GM23338 (cell line): ENCODE measurements around the gene INPP5D.

ENCODE experiments used
- CREB1 ChIP-seq: fragments of 250-450 bp; sonication (Bioruptor Pico); IDR thresholded peaks from 2 replicates; pipeline ENCODE4 v1.5.0; 2020; ENCODE audit warnings: low read depth, mild to moderate bottlenecking, moderate library complexity
- CTCF ChIP-seq, 2 experiments: fragments of 200-600 bp in 1 of 2; sonication (generic) in 1 of 2; conservative IDR thresholded peaks; 2 replicates each; pipeline versions ENCODE4 v1.5.1 to v1.6.1; 2016 to 2017; ENCODE audit warnings: antibody characterized with exemption in 2 of 2, low read depth in 2 of 2, mild to moderate bottlenecking in 2 of 2, moderate library complexity in 1 of 2
- ETS1 ChIP-seq: IDR thresholded peaks from 2 replicates; pipeline ENCODE4 v1.6.1; 2016; ENCODE audit warnings: antibody characterized with exemption
- EZH2 ChIP-seq: fragments of 200-600 bp; sonication (generic); IDR thresholded peaks from one replicate; pipeline ENCODE4 v1.8.0; 2017; ENCODE audit warnings: antibody characterized with exemption, mild to moderate bottlenecking, low read depth; ENCODE audit not compliant: unreplicated experiment
- EZH2phosphoT487 ChIP-seq: fragments of 200-600 bp; sonication (generic); IDR thresholded peaks from one replicate; pipeline ENCODE4 v1.8.1; 2018; ENCODE audit warnings: antibody characterized with exemption; ENCODE audit not compliant: unreplicated experiment
- JUNB ChIP-seq: IDR thresholded peaks from one replicate; pipeline ENCODE4 v1.6.1; 2016; ENCODE audit warnings: antibody characterized with exemption; ENCODE audit not compliant: unreplicated experiment
- NANOG ChIP-seq: IDR thresholded peaks from 2 replicates; pipeline ENCODE4 v1.6.1; 2016; ENCODE audit warnings: antibody characterized with exemption, borderline replicate concordance
- POLR2AphosphoS5 ChIP-seq: IDR thresholded peaks from 2 replicates; pipeline ENCODE4 v1.6.1; 2016; ENCODE audit warnings: antibody characterized with exemption, low read depth
- STAT1 ChIP-seq: IDR thresholded peaks from one replicate; pipeline ENCODE4 v1.6.1; 2016; ENCODE audit warnings: antibody characterized with exemption; ENCODE audit not compliant: unreplicated experiment
- ZNF331 ChIP-seq: fragments of 250-450 bp; sonication (Bioruptor Pico); IDR thresholded peaks from 2 replicates; pipeline ENCODE4 v1.5.0; 2020; ENCODE audit warnings: low read depth, mild to moderate bottlenecking, moderate library complexity
- TF ChIP-seq, protein P1 (sequence below): IDR thresholded peaks from one replicate; pipeline ENCODE4 v1.6.1; 2018; ENCODE audit warnings: antibody characterized with exemption; ENCODE audit not compliant: unreplicated experiment

- TF ChIP-seq CTCF (conservative IDR thresholded peaks at IDR 0.05; ENCODE audit: low read depth in 2 of 2) (no peak), STAT1 (no peak), EZH2phosphoT487 (no peak), JUNB (no peak), EZH2 (no peak), POLR2AphosphoS5 (no peak), ETS1 (no peak), CREB1 (CRISPR knock-in tag) (no peak), NANOG (no peak), ZNF331 (no peak)
- TF ChIP-seq, protein P1, sequence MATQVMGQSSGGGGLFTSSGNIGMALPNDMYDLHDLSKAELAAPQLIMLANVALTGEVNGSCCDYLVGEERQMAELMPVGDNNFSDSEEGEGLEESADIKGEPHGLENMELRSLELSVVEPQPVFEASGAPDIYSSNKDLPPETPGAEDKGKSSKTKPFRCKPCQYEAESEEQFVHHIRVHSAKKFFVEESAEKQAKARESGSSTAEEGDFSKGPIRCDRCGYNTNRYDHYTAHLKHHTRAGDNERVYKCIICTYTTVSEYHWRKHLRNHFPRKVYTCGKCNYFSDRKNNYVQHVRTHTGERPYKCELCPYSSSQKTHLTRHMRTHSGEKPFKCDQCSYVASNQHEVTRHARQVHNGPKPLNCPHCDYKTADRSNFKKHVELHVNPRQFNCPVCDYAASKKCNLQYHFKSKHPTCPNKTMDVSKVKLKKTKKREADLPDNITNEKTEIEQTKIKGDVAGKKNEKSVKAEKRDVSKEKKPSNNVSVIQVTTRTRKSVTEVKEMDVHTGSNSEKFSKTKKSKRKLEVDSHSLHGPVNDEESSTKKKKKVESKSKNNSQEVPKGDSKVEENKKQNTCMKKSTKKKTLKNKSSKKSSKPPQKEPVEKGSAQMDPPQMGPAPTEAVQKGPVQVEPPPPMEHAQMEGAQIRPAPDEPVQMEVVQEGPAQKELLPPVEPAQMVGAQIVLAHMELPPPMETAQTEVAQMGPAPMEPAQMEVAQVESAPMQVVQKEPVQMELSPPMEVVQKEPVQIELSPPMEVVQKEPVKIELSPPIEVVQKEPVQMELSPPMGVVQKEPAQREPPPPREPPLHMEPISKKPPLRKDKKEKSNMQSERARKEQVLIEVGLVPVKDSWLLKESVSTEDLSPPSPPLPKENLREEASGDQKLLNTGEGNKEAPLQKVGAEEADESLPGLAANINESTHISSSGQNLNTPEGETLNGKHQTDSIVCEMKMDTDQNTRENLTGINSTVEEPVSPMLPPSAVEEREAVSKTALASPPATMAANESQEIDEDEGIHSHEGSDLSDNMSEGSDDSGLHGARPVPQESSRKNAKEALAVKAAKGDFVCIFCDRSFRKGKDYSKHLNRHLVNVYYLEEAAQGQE: no peak
Observed at GRCh38 chr2:233122541-233122940, 62.4 kb downstream of the INPP5D start.
